ENCODE measurements around the gene INCENP. TPM values are rescaled to one million over a fixed set of nuclear protein-coding genes. Genes with fewer than 3 reads are reported as not detected.

Gene INCENP
- polyA plus RNA-seq, 1 donor (not counting 4 experiments of a cell fraction or from before 2014, with no cell fraction given) = 12.7 TPM

Other genes starting within 250 kb of the INCENP start
- 33.9 to 112 TPM (median 38.7 TPM) in 3 replicates for gene FADS3, start 232.5 kb upstream of the INCENP start, polyA plus RNA-seq
- 0.31 to 0.66 TPM (median 0.32 TPM) in 3 replicates for gene RAB3IL1, start 206.4 kb upstream of the INCENP start, polyA plus RNA-seq
- 0.02 to 0.28 TPM (median 0.13 TPM) in 3 replicates for gene BEST1, start 173.7 kb upstream of the INCENP start, polyA plus RNA-seq
- gene FTH1, start 156.4 kb upstream of the INCENP start, polyA plus RNA-seq = 1,058 to 1,956 TPM (median 1,726 TPM) in 3 replicates
- not detected in 3 replicates for gene SCGB1D1, start 66.2 kb downstream of the INCENP start, polyA plus RNA-seq
- gene SCGB2A1, start 84.7 kb downstream of the INCENP start, polyA plus RNA-seq = 0.14 TPM in 1 of 3 replicates, not detected in the others
- gene SCGB1D2, start 118.2 kb downstream of the INCENP start, polyA plus RNA-seq = not detected in 3 replicates
- gene SCGB2A2, start 146.1 kb downstream of the INCENP start, polyA plus RNA-seq = not detected in 3 replicates
- gene SCGB1D4, start 175.1 kb downstream of the INCENP start, polyA plus RNA-seq = not detected in 3 replicates
- 0.05 to 0.25 TPM (median 0.14 TPM) in 3 replicates for gene ASRGL1, start 213.4 kb downstream of the INCENP start, polyA plus RNA-seq

Data from keratinocyte (primary cell).